Neural progenitor cell (in vitro differentiated cells): ENCODE data around the gene RTP3. TPM values are rescaled to one million over a fixed set of nuclear protein-coding genes. Genes with fewer than 3 reads are reported as not detected.

ENCODE experiments used
- DNase-seq: peaks from one replicate; pipeline ENCODE4 v3.0.0-alpha.2; 2016; ENCODE audit warnings: low spot score
- H2AFZ ChIP-seq: fragments of 200-600 bp; sonication (generic); replicated peaks from 2 replicates; pipeline ENCODE4 v1.6.1; 2016; ENCODE audit warnings: antibody characterized with exemption
- H3F3A ChIP-seq: fragments of 200-600 bp; sonication (generic); 2 replicates; pipeline ENCODE4 v1.6.1; 2016; ENCODE audit warnings: antibody characterized with exemption, low read depth
- H3K27ac ChIP-seq: fragments of 200-600 bp; sonication (generic); 2 replicates; pipeline ENCODE4 v1.5.1; 2016; ENCODE audit warnings: mild to moderate bottlenecking
- H3K27me3 ChIP-seq: fragments of 200-600 bp; sonication (generic); 2 replicates; pipeline ENCODE4 v1.6.1; 2016; ENCODE audit warnings: mild to moderate bottlenecking, moderate library complexity
- H3K36me3 ChIP-seq: fragments of 200-600 bp; sonication (generic); 2 replicates; pipeline ENCODE4 v1.5.1; 2016
- H3K4me1 ChIP-seq: fragments of 200-600 bp; sonication (generic); 2 replicates; pipeline ENCODE4 v1.6.1; 2016; ENCODE audit warnings: mixed run types
- H3K4me2 ChIP-seq: fragments of 200-600 bp; sonication (generic); 2 replicates; pipeline ENCODE4 v1.6.1; 2016
- H3K4me3 ChIP-seq: fragments of 200-600 bp; sonication (generic); 2 replicates; pipeline ENCODE4 v1.5.1; 2016
- H3K79me2 ChIP-seq: fragments of 200-600 bp; sonication (generic); 2 replicates; pipeline ENCODE4 v1.6.1; 2016; ENCODE audit warnings: low read depth
- H3K9ac ChIP-seq: fragments of 200-600 bp; sonication (generic); 2 replicates; pipeline ENCODE4 v1.6.1; 2016
- H3K9me3 ChIP-seq: fragments of 200-600 bp; sonication (generic); 2 replicates; pipeline ENCODE4 v1.5.1; 2016; ENCODE audit warnings: low read depth
- H4K20me1 ChIP-seq: fragments of 200-600 bp; sonication (generic); 2 replicates; pipeline ENCODE4 v1.6.1; 2016; ENCODE audit warnings: low read depth
- H3K27ac Mint-ChIP-seq: 3 replicates; pipeline ENCODE4 v1.8.0; 2021; ENCODE audit warnings: mixed read lengths
- H3K27me3 Mint-ChIP-seq: 2 replicates; pipeline ENCODE4 v1.8.0; 2022; ENCODE audit warnings: low read depth, mild to moderate bottlenecking, inconsistent platforms, moderate library complexity, mixed read lengths; ENCODE audit not compliant: insufficient read depth
- H3K36me3 Mint-ChIP-seq: 3 replicates; pipeline ENCODE4 v1.8.0; 2021; ENCODE audit warnings: mixed read lengths
- H3K4me1 Mint-ChIP-seq: 3 replicates; pipeline ENCODE4 v1.8.0; 2021; ENCODE audit warnings: mixed read lengths
- H3K4me3 Mint-ChIP-seq: 3 replicates; pipeline ENCODE4 v1.8.0; 2021; ENCODE audit warnings: mild to moderate bottlenecking, moderate library complexity, mixed read lengths
- H3K9me3 Mint-ChIP-seq: 3 replicates; pipeline ENCODE4 v1.8.0; 2020; ENCODE audit warnings: mixed read lengths
- EZH2 ChIP-seq: fragments of 200-600 bp; sonication (generic); IDR thresholded peaks from 2 replicates; pipeline ENCODE4 v1.6.1; 2017; ENCODE audit warnings: antibody characterized with exemption, mild to moderate bottlenecking, moderate library complexity
- EZH2phosphoT487 ChIP-seq: fragments of 200-600 bp; sonication (generic); IDR thresholded peaks from 2 replicates; pipeline ENCODE4 v1.6.1; 2017; ENCODE audit warnings: antibody characterized with exemption
- total RNA-seq: library from RNA; depleted of rRNA; stranded (reverse); fragments of >200 nt; gene quantifications from 2 replicates; pipeline ENCODE4 v1.2.3, GENCODE V29; 2015; ENCODE audit warnings: low replicate concordance
- TF ChIP-seq, protein P1 (sequence below): fragments of 200-600 bp; sonication (generic); IDR thresholded peaks from 2 replicates; pipeline ENCODE4 v1.5.1; 2017; ENCODE audit warnings: antibody characterized with exemption, mild to moderate bottlenecking

Gene RTP3
- total RNA-seq, 1 donor from 2014 or later, result not detected

DNA sequence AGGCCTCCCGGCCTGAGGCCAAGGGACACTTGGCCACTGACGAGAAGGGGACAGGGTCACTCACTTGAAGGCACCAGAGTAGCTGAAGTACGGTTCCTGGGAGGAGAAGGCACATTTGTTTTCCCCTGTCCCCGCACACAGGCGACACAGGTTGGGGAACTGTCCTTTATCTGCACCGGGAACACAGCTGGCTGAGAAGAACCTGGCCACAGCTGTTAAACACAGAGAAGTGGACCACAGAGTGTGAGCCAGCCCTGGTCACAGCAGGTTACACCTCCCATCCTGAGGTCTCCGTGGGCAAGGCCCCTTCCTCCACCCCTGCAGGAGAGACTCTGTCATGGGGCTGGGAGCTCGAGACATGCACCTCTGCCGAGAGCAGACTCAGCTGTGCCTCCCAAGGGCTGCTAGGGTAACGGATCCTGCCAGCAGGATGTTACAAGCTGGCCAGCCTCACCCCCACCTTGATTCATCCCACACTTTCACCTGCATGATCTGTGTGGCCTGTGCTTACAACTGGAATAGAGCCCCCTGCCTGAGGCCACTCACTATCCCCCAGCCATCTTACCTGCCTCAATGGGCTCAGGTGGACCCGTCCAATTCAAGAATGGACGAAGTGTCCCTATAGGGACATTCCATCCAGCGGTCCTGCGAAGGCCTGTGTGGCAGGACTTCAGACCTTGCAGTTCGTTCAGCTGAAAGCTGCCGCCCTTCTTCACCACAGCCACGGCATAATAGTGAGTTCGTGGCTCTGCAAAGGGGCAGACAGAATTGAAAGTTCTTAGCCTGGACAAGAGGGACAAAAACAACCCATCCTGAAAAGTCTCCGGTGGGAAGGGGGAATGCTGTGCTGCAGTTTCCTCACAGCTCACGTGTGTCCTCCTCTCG lies 42.3 kb upstream of the RTP3 start:
- no peak for DNase-seq
- peaks cover 2% of the 10 kb centered on the region for H3K4me1 Mint-ChIP-seq
- peaks cover 2% of the 10 kb centered on the region for H3K27me3 Mint-ChIP-seq
- Histone ChIP-seq H3K4me3 (no peak overlapping the region), H3K36me3 (no peaks in the 10 kb centered on the region), H3K4me1 (no peaks in the 10 kb centered on the region), H3K79me2 (no peaks in the 10 kb centered on the region), H3K9ac (no peak overlapping the region), H3F3A (no peaks in the 10 kb centered on the region), H4K20me1 (no peaks in the 10 kb centered on the region), H2AFZ (no peak overlapping the region), H3K27ac (no peak overlapping the region), H3K4me2 (no peak overlapping the region), H3K9me3 (no peaks in the 10 kb centered on the region), H3K27me3 (no peaks in the 10 kb centered on the region)
- no peak overlapping the region for H3K4me3 Mint-ChIP-seq
- TF ChIP-seq EZH2 (no peak), EZH2phosphoT487 (no peak)
- TF ChIP-seq, protein P1, sequence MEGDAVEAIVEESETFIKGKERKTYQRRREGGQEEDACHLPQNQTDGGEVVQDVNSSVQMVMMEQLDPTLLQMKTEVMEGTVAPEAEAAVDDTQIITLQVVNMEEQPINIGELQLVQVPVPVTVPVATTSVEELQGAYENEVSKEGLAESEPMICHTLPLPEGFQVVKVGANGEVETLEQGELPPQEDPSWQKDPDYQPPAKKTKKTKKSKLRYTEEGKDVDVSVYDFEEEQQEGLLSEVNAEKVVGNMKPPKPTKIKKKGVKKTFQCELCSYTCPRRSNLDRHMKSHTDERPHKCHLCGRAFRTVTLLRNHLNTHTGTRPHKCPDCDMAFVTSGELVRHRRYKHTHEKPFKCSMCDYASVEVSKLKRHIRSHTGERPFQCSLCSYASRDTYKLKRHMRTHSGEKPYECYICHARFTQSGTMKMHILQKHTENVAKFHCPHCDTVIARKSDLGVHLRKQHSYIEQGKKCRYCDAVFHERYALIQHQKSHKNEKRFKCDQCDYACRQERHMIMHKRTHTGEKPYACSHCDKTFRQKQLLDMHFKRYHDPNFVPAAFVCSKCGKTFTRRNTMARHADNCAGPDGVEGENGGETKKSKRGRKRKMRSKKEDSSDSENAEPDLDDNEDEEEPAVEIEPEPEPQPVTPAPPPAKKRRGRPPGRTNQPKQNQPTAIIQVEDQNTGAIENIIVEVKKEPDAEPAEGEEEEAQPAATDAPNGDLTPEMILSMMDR, result no peak
- no peaks in the 10 kb centered on the region for H3K36me3 Mint-ChIP-seq
- no peaks in the 10 kb centered on the region for H3K9me3 Mint-ChIP-seq
- no peak overlapping the region for H3K27ac Mint-ChIP-seq

DNA sequence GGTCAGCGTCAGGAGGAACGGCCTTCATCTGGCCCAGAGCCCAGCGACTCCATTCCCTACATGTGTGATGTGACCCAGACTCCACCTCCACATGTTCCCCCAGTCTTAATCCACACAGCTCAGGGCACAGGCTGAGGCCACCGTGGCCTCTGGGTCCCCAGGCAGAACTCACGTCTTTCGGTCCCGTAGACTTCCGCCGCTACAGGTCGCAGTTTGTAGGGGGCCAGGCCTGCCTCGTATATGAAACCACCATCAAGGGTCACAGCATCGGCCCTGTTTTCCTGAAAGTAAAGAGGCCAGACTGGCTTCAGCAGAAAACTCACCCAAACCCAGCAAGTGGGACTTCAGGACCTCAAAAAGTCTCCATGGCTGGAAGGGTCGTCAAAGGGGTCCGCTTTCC lies 41.7 kb upstream of the RTP3 start:
- no peaks in the 10 kb centered on the region for H3K36me3 ChIP-seq
- H3K4me2 ChIP-seq, result no peak overlapping the region
- Mint-ChIP-seq H3K9me3 (peaks cover 4% of the 10 kb centered on the region), H3K36me3 (no peaks in the 10 kb centered on the region), H3K27ac (no peak overlapping the region), H3K4me1 (peaks cover 2% of the 10 kb centered on the region), H3K4me3 (no peak overlapping the region), H3K27me3 (peaks cover 2% of the 10 kb centered on the region)
- H3K9ac ChIP-seq, result no peak overlapping the region
- H3K27ac ChIP-seq, result no peak overlapping the region
- H3K4me1 ChIP-seq, result no peaks in the 10 kb centered on the region
- H3F3A ChIP-seq, result no peaks in the 10 kb centered on the region
- H3K4me3 ChIP-seq, result no peak overlapping the region
- H3K9me3 ChIP-seq, result no peaks in the 10 kb centered on the region
- H4K20me1 ChIP-seq, result no peaks in the 10 kb centered on the region
- TF ChIP-seq, protein P1, result no peak
- no peak for TF ChIP-seq EZH2phosphoT487
- no peak overlapping the region for H2AFZ ChIP-seq
- H3K27me3 ChIP-seq, result no peaks in the 10 kb centered on the region
- DNase-seq, result no peak
- H3K79me2 ChIP-seq, result no peaks in the 10 kb centered on the region

DNA sequence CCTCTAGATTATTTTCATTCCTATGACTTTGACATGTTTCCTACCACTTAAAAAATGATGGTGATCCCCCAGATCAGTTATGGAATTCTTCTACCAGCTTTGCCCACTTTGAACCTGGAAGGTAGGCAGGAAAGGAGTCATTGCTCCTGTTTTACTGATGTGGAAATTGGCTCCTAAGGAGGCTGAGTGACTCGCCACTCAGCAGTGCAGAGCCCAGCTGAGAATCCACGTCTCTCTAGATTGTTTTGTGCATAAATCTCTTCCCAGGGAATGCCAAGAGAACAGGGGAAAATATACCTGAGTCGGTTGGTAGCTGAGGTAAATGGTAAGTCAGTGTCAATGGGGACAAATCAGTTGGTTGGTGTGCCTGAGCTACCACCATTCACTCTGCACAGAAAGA lies 37.7 kb upstream of the RTP3 start:
- Mint-ChIP-seq H3K9me3 (peaks cover 4% of the 10 kb centered on the region), H3K36me3 (no peaks in the 10 kb centered on the region), H3K27ac (no peak overlapping the region), H3K27me3 (peaks cover 8% of the 10 kb centered on the region), H3K4me3 (no peak overlapping the region), H3K4me1 (no peaks in the 10 kb centered on the region)
- no peaks in the 10 kb centered on the region for H3F3A ChIP-seq
- no peak overlapping the region for H3K4me2 ChIP-seq
- TF ChIP-seq, protein P1, result no peak
- no peak for TF ChIP-seq EZH2
- TF ChIP-seq EZH2phosphoT487, result no peak
- no peak for DNase-seq
- H3K36me3 ChIP-seq, result no peaks in the 10 kb centered on the region
- H4K20me1 ChIP-seq, result no peaks in the 10 kb centered on the region
- H3K27me3 ChIP-seq, result peaks cover 1% of the 10 kb centered on the region
- no peak overlapping the region for H3K4me3 ChIP-seq
- no peaks in the 10 kb centered on the region for H3K4me1 ChIP-seq
- no peaks in the 10 kb centered on the region for H3K79me2 ChIP-seq
- H3K27ac ChIP-seq, result no peak overlapping the region
- no peak overlapping the region for H2AFZ ChIP-seq
- H3K9ac ChIP-seq, result no peak overlapping the region
- H3K9me3 ChIP-seq, result no peaks in the 10 kb centered on the region
